Superior temporal gyrus (tissue), 1 donor: Measurements from ENCODE around the gene TAS2R60.
"Not testable (repeated sequence)": the region's sequence is repeated elsewhere in the genome, so short reads cannot be mapped to it uniquely, and the experiment has no call there.

Experiments
- DNase-seq: peaks from one replicate; pipeline ENCODE4 v3.0.0-alpha.2; 2016; ENCODE audit errors: extremely low spot score

Gene TAS2R60

DNA sequence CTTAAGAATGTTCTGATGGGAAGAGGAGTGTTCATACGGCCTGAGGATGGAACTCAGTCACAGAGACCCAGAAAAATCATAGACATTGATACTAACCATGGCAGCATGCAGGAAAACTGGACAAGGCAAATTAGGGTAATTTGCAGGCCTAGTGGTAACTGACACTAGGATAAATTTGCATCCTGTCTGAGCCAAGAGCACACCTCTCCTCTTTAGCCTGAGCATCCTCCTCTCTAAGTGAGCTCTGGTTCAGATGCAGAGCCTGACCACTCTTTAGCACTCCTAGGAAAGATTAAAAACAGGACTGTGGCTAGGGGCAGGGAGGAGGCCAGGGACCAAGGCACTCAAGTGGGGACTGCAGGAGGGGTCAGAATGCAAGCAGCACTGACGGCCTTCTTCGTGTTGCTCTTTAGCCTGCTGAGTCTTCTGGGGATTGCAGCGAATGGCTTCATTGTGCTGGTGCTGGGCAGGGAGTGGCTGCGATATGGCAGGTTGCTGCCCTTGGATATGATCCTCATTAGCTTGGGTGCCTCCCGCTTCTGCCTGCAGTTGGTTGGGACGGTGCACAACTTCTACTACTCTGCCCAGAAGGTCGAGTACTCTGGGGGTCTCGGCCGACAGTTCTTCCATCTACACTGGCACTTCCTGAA is 34.4 kb downstream of the TAS2R60 start, which contains the start of gene TAS2R41:
Gene TAS2R41 (plus strand): TSS at position 373 of the 650 bp plus-strand sequence. CDS start 0 bp downstream, at position 373.
- no peak for DNase-seq

DNA sequence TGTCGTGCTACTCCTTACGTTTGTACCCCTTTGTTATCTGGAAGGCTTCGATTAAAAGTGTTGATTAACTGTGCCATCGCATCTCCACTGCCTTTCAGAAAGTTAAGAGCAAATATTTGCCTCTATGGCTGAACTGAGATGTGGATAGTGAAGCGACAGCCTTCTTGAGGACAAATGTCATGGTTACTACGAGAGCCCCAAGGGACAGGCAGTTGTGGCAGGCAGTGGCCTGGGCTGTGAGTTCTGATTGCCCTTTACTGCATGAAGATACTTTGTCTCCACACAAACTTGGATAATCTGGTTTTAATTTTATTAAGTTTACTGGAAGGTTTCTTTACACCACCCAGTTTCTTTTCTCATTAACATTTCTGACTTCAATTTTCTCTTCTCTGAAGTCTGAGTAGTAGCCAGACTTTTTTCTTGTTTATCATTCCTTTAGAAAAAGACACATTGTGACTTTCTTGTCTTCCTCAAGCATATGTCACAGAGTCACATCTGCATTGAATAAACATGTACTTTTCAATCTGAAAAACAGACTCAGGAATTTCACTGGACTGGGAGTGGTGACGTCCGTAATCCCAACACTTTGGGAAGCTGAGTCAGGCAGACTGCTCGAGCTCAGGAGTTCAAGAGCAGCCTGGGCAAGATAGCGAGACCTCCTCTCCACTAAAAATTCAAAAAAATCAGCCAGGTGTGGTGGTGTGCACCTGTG is 36.0 kb downstream of the TAS2R60 start:
- no peak for DNase-seq

DNA sequence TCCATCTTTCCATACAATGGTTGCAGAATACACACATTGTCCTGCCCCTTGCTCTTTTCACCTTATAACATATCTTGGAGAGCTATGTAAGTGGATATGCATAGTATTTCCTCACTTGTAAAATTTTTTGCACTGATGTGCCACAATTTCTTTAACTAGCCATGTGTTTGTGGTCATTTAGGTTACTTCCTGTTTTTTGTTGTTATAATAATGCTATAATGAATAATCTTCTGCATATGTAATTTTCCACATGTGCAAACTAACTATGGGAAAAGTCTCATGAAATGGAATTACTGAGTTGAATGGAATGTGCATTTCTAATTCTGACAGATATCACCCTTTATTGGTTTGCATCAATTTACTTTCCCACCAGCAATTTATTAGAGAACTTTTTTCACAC is 37.2 kb downstream of the TAS2R60 start:
- no peak for DNase-seq

DNA sequence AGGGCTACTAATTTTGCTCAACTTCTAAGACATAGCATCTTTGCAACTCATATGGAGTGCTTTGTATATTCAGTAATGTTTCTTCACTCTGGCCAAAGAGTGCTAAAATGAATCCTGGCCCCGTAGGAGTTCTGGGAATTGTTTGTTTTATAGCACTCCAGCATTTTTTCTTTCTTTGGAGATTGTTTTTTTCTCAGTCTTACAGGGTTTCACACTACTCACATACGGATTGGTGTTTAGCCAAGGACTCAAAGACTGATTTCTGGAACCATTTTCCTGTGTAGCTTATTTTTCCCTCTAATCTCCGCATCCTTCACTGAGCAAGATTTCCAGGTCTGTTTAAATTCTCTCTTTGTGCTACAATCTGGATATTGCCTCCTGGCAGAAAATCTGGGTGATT is 40.9 kb downstream of the TAS2R60 start:
- no peak for DNase-seq

DNA sequence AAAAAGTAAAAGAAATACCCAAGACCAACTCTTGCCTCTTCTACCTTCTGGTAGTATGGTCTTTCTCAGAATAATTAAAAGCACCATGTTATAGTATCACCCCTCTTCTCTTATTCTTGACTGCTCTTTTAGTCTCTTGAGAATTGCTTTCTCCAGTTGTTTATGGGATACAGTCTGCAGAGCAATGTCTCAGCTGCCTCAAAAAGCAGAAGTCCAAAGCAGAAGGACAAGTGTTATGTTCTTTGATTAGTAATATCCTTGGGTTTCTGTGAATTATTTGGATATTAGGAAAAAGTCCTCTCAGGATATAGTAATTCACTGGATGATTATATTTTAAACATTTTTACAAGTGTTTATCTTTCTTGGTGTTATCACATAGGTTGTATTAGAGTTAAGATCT is 41.8 kb downstream of the TAS2R60 start:
- no peak for DNase-seq

DNA sequence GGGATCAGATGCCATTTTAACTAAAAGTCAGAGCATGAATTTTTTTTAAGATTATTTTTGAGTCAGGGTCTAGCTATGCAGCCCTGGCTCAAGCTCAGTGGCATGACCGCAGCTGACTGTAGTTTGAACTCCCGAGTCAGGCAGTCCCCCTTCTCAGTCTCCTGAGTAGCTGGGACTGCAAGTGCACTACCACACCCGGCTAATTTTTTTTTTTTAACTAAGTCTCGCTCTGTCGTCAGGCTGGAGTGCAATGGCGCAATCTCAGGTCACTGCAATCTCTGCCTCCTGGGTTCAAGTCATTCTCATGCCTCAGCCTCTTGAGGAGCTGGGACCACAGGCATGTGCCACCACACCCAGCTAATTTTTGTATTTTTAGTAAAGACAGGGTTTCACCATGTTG is 42.2 kb downstream of the TAS2R60 start:
- DNase-seq, result no peak

DNA sequence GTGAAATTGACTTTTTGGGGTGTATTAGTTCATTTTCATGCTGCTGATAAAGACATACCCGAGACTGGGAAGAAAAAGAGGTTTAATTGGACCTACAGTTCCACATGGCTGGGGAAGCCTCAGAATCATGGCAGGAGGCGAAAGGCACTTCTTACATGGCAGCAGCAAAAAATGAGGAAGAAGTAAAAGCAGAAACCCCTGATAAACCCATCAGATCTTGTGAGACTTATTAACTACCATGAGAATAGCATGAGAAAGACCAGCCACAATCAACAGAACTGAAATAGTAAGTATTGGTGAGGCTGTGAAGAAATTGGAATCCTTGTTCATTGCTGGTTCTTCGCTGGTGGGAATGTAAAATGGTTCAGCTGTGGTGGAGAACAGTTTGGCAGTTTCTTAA is 43.0 kb downstream of the TAS2R60 start:
- DNase-seq, result not testable (repeated sequence)

DNA sequence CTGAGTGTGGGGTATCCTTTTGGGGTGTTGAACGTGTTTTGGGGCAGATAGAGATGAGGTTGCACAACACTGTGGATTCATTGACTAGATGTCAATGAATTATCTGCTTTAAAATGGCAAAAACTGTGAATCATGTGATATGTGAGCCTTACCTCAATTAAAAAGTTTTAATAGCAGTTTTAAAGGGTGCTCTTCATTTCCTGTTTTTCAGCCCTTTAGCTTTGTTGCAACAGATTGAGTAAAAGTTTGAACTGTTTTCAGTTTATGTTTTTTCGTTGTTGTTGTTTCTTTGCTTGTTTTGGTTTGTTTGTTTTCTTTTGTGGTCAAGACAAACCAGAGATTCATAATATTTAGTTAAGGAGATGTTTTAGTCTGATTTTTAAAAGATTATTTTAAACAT is 43.8 kb downstream of the TAS2R60 start:
- no peak for DNase-seq

DNA sequence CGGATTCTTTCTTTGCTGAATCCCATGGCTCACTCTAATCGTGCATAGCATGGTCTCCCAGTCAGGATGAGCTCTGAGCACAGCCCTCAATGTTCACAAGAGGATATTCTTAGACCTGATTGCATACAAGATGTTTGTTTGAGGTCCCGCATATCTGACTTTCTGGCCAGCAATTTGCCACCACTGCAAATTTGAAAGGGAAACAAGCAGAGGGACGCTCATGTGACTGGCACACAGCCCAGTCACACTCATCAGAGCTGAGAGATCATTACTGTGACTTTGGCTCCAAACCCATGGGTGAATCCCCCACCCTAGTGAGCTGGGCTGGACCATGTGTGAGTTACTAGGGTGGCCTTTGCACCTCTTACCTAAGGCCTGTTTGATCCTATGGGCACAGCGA is 44.3 kb downstream of the TAS2R60 start:
- DNase-seq, result no peak

DNA sequence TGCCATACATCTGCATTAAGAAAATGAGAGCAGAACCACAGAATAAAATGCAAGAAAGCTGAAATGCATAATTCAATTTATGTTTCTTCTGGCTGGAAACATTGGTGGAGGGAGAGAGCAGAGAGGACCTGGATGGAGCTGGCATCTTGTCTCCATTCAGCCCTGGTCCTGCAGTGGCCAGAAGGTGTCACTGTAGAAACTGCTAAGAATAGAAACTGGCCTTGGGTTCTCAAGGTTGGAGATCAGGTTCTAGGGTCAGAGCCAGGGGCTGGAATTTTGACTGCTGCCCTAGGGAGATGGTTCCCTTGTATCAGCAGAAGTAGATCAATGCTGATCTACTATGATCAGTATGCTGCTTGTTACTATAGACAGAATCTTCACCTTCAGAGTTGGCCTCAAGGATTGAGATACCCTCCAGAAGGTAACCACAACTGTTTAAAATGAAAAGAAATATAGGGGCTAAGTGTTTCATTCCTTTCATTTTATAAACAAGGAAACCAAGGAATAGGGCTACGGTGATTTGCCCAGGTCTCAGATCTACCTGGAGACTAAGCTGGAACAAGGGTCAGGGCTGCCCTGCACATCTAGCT is 47.6 kb downstream of the TAS2R60 start:
- no peak for DNase-seq

DNA sequence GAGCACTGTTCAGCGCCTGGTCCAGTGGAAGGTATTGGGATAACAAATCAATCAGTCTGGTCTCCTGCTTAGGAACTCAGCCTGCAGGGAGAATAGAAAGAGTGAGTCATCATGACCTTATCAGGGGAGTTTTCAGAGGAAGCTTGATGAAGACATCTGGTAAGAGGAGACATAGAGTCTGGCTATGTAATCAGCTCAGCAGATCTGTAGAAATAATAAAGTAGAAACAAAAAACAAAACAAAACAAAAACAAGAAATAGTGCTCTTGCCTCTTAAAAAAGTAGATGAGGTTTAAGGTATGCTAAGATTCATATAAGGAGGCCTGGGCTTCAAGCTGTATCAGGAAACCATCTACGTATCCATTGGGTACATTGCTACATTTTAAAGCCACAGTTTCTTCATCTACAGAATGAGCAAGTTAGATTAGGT is 48.8 kb downstream of the TAS2R60 start:
- DNase-seq, result no peak

DNA sequence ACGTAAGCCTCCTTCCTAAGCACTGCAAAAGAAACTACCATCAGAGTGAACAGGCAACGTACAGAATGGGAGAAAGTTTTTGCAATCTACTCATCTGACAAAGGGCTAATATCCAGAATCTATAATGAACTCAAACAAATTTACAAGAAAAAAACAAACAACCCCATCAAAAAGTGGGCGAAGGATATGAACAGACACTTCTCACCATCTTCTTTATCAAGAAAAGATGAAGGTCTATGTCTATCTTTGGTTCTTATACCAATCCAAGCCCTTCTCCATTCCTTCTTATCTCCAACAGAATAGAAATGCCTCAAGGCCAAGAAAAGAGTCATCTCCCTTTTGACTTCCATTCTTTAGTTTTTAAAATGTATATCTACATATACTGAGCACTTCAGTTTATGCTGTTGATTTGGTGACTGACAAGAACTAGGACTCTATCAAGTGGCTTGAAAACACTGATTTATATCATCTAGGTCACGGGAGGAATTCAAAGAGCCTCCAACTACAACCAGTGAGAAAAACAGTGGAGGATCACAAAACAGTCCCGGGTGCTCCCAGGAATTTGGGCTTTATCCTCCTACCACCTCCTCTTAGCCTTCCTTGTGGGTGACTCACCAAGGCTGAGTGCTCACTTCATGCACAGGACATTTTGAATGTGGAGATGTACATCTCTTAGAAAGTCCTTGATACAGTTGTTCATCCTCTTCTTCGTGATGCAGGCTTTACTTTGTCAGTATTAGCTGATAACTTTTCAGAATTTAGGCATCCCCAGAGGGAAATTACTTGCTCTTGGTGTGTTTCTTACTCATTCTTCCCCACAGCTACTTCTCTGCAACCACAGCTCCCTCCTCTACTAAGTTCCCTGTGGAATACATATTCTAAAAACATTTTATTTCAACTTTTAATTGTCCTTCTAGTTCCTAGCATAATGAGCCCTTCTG is 49.8 kb downstream of the TAS2R60 start:
- no peak for DNase-seq

DNA sequence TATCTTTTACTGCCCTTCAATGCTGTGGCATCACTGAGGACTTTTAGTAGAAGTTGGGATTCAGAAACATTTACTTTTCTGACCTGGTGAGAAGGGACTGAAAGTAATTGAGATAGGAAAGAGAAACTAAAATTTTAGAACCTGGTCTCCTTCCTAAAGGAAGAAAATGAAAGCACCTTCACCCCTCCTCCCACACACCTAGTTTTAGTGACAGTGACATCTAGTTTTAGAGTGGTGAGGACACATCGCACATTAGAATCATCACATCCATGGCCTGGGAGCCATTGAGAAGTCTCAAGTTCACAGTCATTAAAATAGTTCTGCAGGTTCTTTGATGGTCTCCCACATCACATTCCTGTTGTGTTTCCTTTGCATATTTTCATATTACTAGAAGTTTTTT is 50.5 kb downstream of the TAS2R60 start:
- DNase-seq, result no peak
